LoVo (cell line): Measurements from ENCODE around the gene XPO1.

Experiments used
- DNase-seq: peaks from one replicate; pipeline ENCODE4 v3.0.0-alpha.2; 2016; ENCODE audit warnings: low spot score

The XPO1 gene

DNA sequence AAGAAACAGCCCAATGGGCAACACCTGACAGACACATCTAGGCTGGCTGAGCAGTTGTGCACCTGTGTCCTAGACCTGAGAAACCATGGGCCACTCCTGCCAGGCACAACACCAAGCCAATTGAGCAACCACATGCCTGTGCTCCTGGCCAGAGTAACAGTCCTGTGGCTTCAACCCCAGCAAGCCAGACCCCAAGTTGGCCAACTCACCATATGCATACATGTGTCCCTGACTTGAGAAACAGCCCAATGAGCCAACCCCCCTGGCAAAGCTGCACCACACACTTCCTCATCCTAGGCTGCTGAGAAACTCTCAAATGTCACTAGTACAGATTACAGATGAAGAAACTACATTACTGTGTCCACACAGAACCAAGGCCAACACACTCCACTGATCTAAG, 103.8 kb downstream of the XPO1 start:
- DNase-seq, result no peak

DNA sequence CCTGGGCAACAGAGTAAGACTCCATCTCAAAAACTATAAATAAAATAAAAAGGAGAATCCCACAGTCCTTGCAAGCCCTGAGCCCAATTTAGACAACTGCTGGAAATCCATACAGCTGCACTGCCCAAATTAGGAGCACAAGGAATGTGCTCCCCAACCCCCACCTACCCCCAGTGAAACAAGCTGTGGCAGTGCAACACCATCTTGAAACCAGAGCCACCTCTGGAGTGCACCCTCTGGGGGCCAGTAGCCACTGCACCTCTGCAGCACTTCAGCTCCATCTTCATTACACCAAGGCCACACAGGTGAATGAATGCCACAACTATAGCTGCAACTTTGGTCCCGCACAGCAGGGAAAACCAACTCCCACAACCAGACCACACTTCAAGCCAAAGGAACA, 104.5 kb downstream of the XPO1 start:
- DNase-seq, result no peak

DNA sequence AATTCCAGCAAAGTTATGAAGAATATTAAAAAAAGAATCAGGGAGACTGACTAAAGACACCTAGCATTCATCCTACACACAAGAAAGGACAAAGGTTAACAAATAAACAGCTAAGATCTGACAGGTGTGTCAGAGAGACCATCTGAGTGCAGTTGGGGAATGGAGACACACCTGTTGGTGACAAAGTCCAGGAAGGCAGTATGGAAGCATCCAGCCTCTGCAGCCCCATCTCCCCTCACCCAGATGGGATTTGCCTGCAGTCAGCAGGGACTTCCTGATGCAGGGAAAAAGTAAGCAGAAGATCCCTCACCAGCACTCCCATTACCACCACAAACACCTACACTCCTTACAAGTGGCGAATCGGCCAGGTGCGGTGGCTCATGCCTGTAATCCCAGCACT, 105.2 kb downstream of the XPO1 start:
- peak; percentile 33 for DNase-seq

DNA sequence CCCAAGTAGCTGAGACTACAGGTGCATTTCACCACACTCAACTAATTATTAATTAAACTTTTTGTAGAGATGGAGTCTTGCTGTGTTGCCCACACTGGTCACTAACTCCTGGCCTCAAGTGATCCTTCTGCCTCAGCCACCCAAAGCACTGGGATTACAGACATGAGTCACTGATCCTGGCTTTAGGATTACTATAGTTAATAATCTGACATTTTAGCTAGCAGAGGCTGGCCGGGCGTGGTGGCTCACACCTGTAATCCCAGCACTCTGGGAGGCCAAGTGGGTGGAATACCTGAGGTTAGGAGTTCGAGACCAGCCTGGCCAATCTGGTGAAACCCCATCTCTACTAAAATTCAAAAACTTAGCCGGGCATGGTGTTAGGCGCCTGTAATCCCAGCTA, 106.8 kb downstream of the XPO1 start:
- DNase-seq, result no peak
